Occipital lobe (tissue), 3 donors: ENCODE results near the gene SURF2. TPM values are rescaled to one million over a fixed set of nuclear protein-coding genes. Genes with fewer than 3 reads are reported as not detected.
A peak's percentile ranks its signal among the peaks of the same experiment; 100 is the strongest.

Source experiments
- DNase-seq: peaks from one replicate; lab custom pipeline; 2025; lab: John Stamatoyannopoulos, UW
- small RNA-seq: library from RNA; depleted of rRNA; stranded (forward); fragments of <200 nt; gene quantifications from one replicate; pipeline ENCODE3, GENCODE V24; 2014
- total RNA-seq: library from RNA; depleted of rRNA; stranded (reverse); fragments of >200 nt; gene quantifications from one replicate; pipeline ENCODE4 v1.2.3, GENCODE V29; 2014

SURF2 gene
- total RNA-seq, 1 donor from 2014 or later: 9.7 TPM

DNA sequence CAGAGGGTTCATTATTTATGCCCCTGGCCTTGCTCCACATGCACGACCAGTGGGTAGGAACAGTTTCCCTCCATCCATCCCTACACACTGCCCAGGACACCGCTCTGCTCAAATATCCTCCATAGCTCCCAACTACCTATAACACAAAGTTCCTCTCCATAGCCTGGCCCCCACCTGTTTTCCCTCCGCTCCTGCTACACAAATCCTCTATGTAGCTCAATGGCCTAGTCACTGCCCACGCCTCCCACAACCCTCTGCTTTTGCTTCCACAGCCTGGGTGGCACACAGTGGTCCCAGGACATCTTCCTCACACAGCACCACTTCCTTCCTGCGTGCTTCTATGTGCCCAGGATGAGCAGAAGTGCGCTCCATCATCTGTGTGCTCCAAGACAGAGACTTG is 41.0 kb downstream of the SURF2 start:
- DNase-seq: no peak

GRCh38 chr9:133397895-133398294 is 41.5 kb downstream of the SURF2 start:
- no peak for DNase-seq

DNA sequence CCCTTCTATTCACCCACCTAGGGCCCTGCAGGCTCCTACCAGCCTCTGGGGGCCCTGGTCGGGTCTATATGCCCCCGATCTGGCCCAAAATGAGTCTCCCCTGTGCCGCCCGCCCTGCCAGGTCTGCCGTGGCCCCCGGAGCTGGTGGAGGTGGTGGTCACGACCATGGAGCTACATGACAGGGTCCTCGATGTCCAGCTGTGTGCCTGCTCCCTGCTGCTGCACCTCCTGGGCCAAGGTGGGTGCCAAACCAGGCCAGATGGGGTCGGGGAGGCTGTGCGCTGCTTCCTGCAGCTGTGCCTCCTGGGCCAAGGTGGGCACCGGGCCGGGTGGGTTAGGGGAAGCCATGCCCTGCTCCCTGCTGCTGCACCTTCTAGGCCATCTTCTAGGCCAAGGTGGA is 43.9 kb downstream of the SURF2 start:
- DNase-seq: no peak

DNA sequence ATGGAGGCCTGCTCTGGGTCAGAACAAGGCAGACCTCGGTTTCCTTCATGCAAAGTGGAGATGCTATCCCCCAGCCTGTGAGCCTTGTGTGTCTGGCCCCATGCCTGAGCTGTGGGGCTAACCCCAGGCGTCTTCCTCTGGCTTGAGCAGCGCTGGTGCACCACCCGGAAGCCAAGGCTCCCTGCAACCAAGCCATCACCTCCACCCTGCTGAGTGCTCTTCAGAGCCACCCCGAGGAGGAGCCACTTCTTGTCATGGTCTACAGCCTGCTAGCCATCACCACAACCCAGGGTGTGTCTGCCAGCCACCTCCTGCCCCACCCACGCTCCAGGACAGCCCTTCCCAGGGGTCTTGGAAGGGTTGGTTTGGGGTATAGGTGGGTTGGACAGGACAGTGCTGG is 45.2 kb downstream of the SURF2 start:
- DNase-seq: no peak

- DNase-seq: no peak
These were observed 46.3 kb downstream of the SURF2 start for GRCh38 chr9:133402689-133403088.

GRCh38 chr9:133403766-133404453 is 47.6 kb downstream of the SURF2 start:
- no peak for DNase-seq

DNA sequence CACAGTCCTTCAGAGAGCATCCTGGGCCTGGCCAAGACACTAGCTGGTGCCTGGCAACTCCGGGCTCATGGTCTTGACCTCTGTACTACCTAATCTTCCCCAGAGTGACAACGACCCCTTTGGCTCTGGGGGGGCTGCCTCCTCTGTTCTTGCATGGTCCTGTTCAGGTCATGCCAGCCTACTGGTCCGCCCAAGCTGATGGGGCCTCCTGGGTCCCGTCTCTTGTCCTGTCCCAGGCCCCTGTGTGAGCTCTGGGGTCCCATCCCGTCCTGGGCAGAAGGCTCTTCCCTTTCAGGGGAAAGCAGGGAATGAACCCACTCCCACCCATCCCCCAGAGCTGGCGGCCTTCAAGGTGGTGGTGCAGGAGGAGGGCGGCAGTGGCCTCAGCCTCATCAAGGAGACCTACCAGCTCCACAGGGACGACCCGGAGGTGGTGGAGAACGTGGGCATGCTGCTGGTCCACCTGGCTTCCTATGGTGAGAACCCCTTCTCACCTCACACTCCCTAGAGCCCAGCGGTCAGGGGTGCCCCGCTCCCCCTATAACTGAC is 48.2 kb downstream of the SURF2 start:
- no peak for DNase-seq

DNA sequence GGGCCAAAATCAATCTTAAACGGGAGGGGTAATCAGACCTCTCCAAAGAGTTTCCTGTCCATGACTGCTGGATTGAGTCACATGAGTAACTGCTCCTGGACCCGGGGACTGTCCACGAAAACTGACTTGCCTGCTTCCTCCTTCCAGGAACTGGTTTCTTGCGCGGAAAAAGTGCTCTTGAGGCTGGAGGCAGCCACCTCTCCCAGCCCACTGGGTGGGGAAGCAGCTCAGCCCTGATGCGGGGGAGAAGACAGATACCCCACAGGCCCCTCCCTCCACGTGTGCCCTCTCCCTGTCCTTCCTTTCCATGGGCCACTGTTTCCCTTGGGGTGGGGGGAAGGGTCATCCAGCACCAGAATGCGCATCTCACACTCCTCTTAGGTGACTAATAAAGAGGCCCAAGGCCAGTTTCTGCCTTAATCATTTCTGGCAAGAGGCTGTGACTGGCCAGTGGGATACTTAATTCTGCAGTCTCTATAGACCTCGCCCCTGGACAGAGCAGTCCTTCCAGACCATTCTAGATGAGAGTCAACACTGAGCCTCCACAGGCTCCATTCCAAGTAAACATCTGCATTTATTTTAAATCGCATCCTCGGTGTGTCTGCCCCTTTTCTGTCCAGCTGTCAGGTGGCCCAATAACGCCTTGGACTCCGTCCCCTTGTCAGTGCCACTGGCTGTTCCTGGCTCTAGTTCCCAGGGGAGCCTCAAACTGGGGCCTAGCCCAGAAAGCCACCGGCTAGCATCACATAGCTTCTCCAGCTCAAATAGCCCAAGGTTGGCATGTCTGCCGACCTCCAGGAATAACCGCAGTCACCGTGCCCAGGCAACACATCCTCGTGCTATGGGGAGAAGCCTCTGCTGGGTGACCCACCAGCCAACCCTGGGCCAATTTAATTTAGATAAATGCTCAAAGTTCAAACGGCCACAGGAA is 49.4 kb downstream of the SURF2 start:
- no peak for DNase-seq

GRCh38 chr9:133406480-133407307 is 50.3 kb downstream of the SURF2 start:
- peak; percentile 52 for DNase-seq

- DNase-seq: no peak
These were observed 51.7 kb downstream of the SURF2 start for GRCh38 chr9:133408042-133408441.

Small RNA genes within 50 kb of the gene (small RNA-seq; reads per million reads assigned to genes)
- gene RF00019 (not detected), gene SNORD24 (not detected), gene SNORD36A (not detected), gene SNORD36B (not detected), gene SNORD36C (not detected)

Other genes with a start within 250 kb of the SURF2 start
- gene RALGDS, start 235.3 kb upstream of the SURF2 start, total RNA-seq: 95.8 TPM
- 8.1 TPM for gene GBGT1, start 192.6 kb upstream of the SURF2 start, total RNA-seq
- not detected for gene OBP2B, start 147.3 kb upstream of the SURF2 start, total RNA-seq
- gene ABO, start 81.3 kb upstream of the SURF2 start, total RNA-seq: under 0.01 TPM
- gene SURF6, start 20.4 kb upstream of the SURF2 start, total RNA-seq: 14.7 TPM
- 17.9 TPM for gene MED22, start 8.4 kb upstream of the SURF2 start, total RNA-seq
- gene RPL7A, start 8.3 kb upstream of the SURF2 start, total RNA-seq: 1,058 TPM
- 11.1 TPM for gene SURF1, start 63 bp upstream of the SURF2 start, total RNA-seq
- gene SURF4, start 19.5 kb downstream of the SURF2 start, total RNA-seq: 88.6 TPM
- gene STKLD1, start 19.8 kb downstream of the SURF2 start, total RNA-seq: 1.6 TPM
- gene REXO4, start 61.5 kb downstream of the SURF2 start, total RNA-seq: 15.1 TPM
- 2.2 TPM for gene ADAMTS13, start 65.8 kb downstream of the SURF2 start, total RNA-seq
- gene CACFD1, start 103.4 kb downstream of the SURF2 start, total RNA-seq: 19.0 TPM
- 17.2 TPM for gene SLC2A6, start 122.5 kb downstream of the SURF2 start, total RNA-seq
- gene MYMK, start 168.4 kb downstream of the SURF2 start, total RNA-seq: not detected
- gene ADAMTSL2, start 178.2 kb downstream of the SURF2 start, total RNA-seq: 3.3 TPM